Neural progenitor cell (in vitro differentiated cells): ENCODE results near the gene PANX1.

Experiments used
- CTCF ChIP-seq: fragments of 200-600 bp; sonication (generic); IDR thresholded peaks from 2 replicates; pipeline ENCODE4 v1.5.1; 2017; ENCODE audit warnings: antibody characterized with exemption, mild to moderate bottlenecking
- EZH2phosphoT487 ChIP-seq: fragments of 200-600 bp; sonication (generic); IDR thresholded peaks from 2 replicates; pipeline ENCODE4 v1.6.1; 2017; ENCODE audit warnings: antibody characterized with exemption

- TF ChIP-seq CTCF: no peak
- no peak for TF ChIP-seq EZH2phosphoT487
Measured at GRCh38 chr11:94196363-94196762, 67.7 kb downstream of the PANX1 start.
